ENCODE data around the gene IGSF3. TPM values are rescaled to one million over a fixed set of nuclear protein-coding genes. Genes with fewer than 3 reads are reported as not detected.
"Not testable (repeated sequence)": the region's sequence is repeated elsewhere in the genome, so short reads cannot be mapped to it uniquely, and the experiment has no call there.

IGSF3 gene
- total RNA-seq, 1 donor from 2014 or later = 15.8 TPM

DNA sequence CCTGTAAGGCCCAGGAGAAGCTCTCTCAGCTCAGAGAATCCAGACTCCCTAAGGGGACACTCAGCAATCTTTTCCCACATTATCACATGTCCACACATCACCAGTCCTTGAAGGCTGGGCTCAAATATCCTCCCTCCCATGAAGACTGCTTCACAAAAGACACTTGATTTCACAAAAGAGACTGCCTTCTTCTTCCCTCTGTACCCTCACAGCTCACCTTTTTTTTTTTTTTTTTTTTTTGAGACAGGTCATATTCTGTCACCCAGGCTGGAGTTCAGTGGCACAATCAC, 98.2 kb downstream of the IGSF3 start:
- H3K27me3 ChIP-seq (ENCODE audit: low read depth) = no peaks in the 10 kb centered on the region
- ATAC-seq = no peak
- H3K4me1 ChIP-seq = peaks cover 48% of the 10 kb centered on the region
- intact Hi-C loops (cut with DNase I) = no loop called here
- no peaks in the 10 kb centered on the region for H3K36me3 ChIP-seq
- no peak for DNase-seq
- TF ChIP-seq, protein P1, sequence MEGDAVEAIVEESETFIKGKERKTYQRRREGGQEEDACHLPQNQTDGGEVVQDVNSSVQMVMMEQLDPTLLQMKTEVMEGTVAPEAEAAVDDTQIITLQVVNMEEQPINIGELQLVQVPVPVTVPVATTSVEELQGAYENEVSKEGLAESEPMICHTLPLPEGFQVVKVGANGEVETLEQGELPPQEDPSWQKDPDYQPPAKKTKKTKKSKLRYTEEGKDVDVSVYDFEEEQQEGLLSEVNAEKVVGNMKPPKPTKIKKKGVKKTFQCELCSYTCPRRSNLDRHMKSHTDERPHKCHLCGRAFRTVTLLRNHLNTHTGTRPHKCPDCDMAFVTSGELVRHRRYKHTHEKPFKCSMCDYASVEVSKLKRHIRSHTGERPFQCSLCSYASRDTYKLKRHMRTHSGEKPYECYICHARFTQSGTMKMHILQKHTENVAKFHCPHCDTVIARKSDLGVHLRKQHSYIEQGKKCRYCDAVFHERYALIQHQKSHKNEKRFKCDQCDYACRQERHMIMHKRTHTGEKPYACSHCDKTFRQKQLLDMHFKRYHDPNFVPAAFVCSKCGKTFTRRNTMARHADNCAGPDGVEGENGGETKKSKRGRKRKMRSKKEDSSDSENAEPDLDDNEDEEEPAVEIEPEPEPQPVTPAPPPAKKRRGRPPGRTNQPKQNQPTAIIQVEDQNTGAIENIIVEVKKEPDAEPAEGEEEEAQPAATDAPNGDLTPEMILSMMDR (IDR thresholded peaks at IDR 0.05) = no peak
- no peak overlapping the region for H3K27ac ChIP-seq
- no peaks in the 10 kb centered on the region for H3K9me3 ChIP-seq
- peak overlapping the region; percentile 80 for H3K4me3 ChIP-seq

DNA sequence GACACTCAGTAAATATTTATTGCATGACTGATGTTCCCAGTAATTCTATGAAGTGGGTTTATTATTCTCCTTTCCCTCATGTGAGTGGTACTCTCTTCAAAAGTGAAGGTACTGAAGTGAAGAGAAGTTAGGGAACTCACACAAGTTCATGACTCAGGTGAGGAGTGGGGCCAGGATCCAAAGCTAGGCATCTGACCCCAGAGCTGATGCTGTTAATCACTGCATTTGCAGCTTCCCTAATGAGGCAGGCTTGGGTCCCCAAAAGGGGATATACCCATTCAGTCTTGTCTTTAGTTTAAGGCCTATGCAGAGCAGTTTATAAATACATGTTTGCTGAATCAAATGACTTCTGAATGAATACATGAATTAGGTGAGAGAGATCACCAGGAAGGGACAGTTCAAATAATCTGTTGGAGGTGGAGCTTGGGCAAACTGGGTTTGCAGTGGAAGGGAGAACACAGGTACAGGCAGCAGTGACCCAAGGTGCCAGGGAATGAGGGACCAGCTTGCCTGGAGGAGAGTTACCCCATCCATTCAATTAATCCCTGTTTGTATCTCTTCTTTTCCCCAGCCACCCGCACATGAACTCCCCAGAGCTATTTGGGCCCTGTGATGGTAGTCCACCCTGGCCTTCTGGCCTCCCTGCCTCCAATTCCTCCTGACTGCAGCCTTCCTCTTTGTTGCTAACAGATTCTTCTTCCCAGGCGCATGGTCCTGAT, 98.7 kb downstream of the IGSF3 start:
- no peak for ATAC-seq
- TF ChIP-seq, protein P1 (IDR thresholded peaks at IDR 0.05) = no peak
- no peak for DNase-seq
- no peaks in the 10 kb centered on the region for H3K9me3 ChIP-seq
- no peaks in the 10 kb centered on the region for H3K36me3 ChIP-seq
- intact Hi-C loops (cut with DNase I) = no loop called here
- H3K4me3 ChIP-seq = peak overlapping the region; percentile 80
- peaks cover 45% of the 10 kb centered on the region for H3K4me1 ChIP-seq
- no peak overlapping the region for H3K27ac ChIP-seq
- no peaks in the 10 kb centered on the region for H3K27me3 ChIP-seq (ENCODE audit: low read depth)

DNA sequence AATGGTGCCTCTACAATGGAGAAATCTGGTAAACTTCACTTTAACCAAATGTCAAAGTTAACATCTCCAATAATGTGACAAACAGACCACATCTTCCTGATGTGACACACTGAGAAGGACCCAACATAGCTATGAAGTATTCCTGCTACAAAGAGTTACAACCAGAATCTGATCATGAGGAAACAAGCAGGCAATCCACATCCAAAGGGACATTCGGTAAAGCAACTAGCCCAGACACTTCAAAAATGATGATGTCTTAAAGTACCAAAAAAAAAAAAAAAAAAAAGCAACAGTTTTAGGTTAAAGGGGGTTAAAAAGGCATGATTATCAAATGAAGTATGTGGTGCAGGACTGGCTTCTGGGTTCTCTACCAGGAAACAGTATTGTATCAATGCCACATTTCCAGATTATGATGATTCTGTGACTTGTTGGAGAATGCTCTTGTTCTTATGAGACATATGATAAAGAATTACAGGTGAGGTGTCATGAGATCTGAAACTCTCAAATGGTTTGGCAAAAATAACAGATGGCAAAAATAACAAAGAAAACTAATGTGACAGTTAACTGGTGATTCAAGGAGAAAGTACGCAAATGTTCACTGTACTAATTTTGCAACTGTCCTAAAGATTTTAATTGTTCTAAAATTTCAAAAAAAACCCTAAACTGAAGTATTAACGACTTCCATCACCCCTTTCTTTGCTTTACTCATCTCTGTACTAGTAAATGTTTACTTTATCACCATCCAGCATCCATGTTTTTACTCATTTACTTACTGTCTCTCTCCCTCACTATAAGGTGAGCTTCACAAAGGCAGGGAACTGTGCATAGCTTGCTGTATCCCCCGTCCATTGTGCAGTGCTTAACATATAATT, 99.5 kb downstream of the IGSF3 start:
- no peak for ATAC-seq
- no peaks in the 10 kb centered on the region for H3K36me3 ChIP-seq
- intact Hi-C loops (cut with DNase I) = no loop called here
- H3K27me3 ChIP-seq (ENCODE audit: low read depth) = no peaks in the 10 kb centered on the region
- peaks cover 45% of the 10 kb centered on the region for H3K4me1 ChIP-seq
- no peak for DNase-seq
- no peak overlapping the region for H3K4me3 ChIP-seq
- no peaks in the 10 kb centered on the region for H3K9me3 ChIP-seq
- TF ChIP-seq, protein P1 (IDR thresholded peaks at IDR 0.05) = no peak
- no peak overlapping the region for H3K27ac ChIP-seq

DNA sequence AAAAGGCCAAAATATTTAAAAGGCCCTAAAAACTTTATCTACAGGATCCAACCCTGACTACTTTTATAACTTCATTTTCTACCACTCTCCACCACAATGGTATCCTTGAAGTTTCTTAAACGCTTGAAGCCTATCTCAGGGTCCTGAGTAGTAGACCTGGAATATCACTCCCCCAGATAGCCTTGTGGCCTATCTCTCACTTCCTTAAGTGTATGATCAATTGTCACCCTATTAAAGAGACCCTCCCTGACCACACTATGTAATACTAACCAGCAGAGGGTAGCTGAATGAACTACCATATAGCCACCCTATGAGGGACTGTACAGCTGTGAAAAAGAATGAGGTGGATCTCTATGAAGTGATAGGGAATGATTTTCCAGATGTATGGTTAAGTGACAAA, 102.3 kb downstream of the IGSF3 start:
- Histone ChIP-seq H3K27ac (no peak overlapping the region), H3K4me1 (peaks cover 38% of the 10 kb centered on the region), H3K9me3 (no peaks in the 10 kb centered on the region), H3K4me3 (no peak overlapping the region), H3K36me3 (no peaks in the 10 kb centered on the region), H3K27me3 (ENCODE audit: low read depth) (no peaks in the 10 kb centered on the region)
- ATAC-seq (no peak), DNase-seq (no peak)
- TF ChIP-seq, protein P1 (IDR thresholded peaks at IDR 0.05) = no peak
- intact Hi-C loops (cut with DNase I) = no loop called here

DNA sequence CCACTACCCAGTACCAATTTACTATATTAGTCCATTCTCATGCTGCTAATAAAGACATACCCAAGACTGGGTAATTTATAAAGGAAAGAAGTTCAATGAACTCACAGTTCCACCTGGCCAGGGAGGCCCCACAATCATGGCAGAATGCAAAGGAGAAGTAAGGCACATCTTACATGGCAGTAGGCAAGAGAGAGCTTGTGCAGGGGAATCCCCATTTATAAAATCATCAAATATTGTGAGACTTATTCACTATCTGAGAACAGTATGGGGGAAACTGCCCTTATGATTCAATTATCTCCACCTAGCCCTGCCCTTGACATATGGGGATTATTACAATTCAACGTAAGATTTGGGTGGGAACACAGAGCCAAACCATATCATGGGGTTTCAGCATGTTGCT, 103.1 kb downstream of the IGSF3 start:
- intact Hi-C loops (cut with DNase I) = no loop called here

DNA sequence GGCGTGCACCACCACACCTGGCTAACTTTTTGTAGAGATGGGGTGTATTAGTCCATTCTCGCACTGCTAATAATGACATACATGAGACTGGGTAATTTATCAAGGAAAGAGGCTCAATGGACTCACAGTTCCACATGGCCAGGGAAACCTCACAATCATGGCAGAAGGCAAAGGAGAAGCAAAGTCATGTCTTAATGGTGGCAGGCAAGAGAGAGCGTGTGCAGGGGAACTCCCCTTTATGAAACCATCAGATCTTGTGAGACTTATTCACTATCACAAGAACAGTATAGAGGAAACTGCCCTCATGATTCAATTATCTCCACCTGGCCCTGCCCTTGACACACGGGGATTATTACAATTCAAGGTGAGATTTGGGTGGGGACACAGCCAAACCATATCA, 105.1 kb downstream of the IGSF3 start:
- H3K36me3 ChIP-seq; H3K9me3 ChIP-seq; H3K27me3 ChIP-seq (ENCODE audit: low read depth); DNase-seq; intact Hi-C loops (cut with DNase I); H3K27ac ChIP-seq; H3K4me3 ChIP-seq; ATAC-seq: not testable (repeated sequence)
- peaks cover 27% of the 10 kb centered on the region for H3K4me1 ChIP-seq

More for the DNA sequence above, 103.1 kb downstream of the IGSF3 start:
- Histone ChIP-seq H3K27ac (no peak overlapping the region), H3K9me3 (no peaks in the 10 kb centered on the region), H3K4me3 (no peak overlapping the region), H3K36me3 (no peaks in the 10 kb centered on the region), H3K4me1 (peaks cover 31% of the 10 kb centered on the region), H3K27me3 (ENCODE audit: low read depth) (no peaks in the 10 kb centered on the region)
- TF ChIP-seq, protein P1 (IDR thresholded peaks at IDR 0.05) = no peak
- no peak for ATAC-seq
- DNase-seq = no peak
